GM18505 (cell line): ENCODE data around the gene ZNHIT3.
"Not testable (repeated sequence)": the region's sequence is repeated elsewhere in the genome, so short reads cannot be mapped to it uniquely, and the experiment has no call there.

ENCODE experiments used
- ATAC-seq: cut with Tn5 transposase; IDR thresholded peaks from one replicate; pipeline ENCODE4 v1.9.1; 2021; ENCODE audit not compliant: unreplicated experiment
- POLR2A ChIP-seq: IDR thresholded peaks from 4 replicates; pipeline ENCODE4 v1.6.1; 2011; ENCODE audit warnings: borderline replicate concordance; ENCODE audit not compliant: insufficient read depth, insufficient read length; ENCODE audit errors: extremely low read depth

Gene ZNHIT3

GRCh38 chr17:36486204-36487194, at the start of gene ZNHIT3:
Gene ZNHIT3, plus strand, starts transcription at chr17:36486681. Its CDS starts 19 bp downstream, at chr17:36486700.
- ATAC-seq: peak; percentile 82
- TF ChIP-seq POLR2A: peak; percentile 85

- not testable (repeated sequence) for ATAC-seq
These were observed 44.7 kb upstream of the ZNHIT3 start for GRCh38 chr17:36441792-36442191.

GRCh38 chr17:36443777-36444176, 42.7 kb upstream of the ZNHIT3 start:
- ATAC-seq: no peak
- TF ChIP-seq POLR2A: no peak

- ATAC-seq: not testable (repeated sequence)
These were observed 36.5 kb upstream of the ZNHIT3 start for GRCh38 chr17:36449997-36450396.

- ATAC-seq: not testable (repeated sequence)
These were observed 33.6 kb upstream of the ZNHIT3 start for GRCh38 chr17:36452888-36453287.

GRCh38 chr17:36457701-36458100, 28.8 kb upstream of the ZNHIT3 start:
- not testable (repeated sequence) for ATAC-seq

GRCh38 chr17:36459045-36459444, 27.4 kb upstream of the ZNHIT3 start:
- ATAC-seq: no peak

GRCh38 chr17:36459601-36460000, 26.9 kb upstream of the ZNHIT3 start:
- ATAC-seq: no peak
- no peak for TF ChIP-seq POLR2A

More at GRCh38 chr17:36459045-36459444, 27.4 kb upstream of the ZNHIT3 start:
- no peak for TF ChIP-seq POLR2A

GRCh38 chr17:36460265-36460937, 26.1 kb upstream of the ZNHIT3 start:
- no peak for ATAC-seq
- TF ChIP-seq POLR2A: no peak

GRCh38 chr17:36461330-36462110, 25.0 kb upstream of the ZNHIT3 start:
- no peak for ATAC-seq

GRCh38 chr17:36463916-36464764, 22.3 kb upstream of the ZNHIT3 start:
- no peak for ATAC-seq
- TF ChIP-seq POLR2A: no peak

More at GRCh38 chr17:36461330-36462110, 25.0 kb upstream of the ZNHIT3 start:
- no peak for TF ChIP-seq POLR2A

GRCh38 chr17:36464765-36465088, 21.8 kb upstream of the ZNHIT3 start:
- no peak for ATAC-seq
- no peak for TF ChIP-seq POLR2A
